Activated CD4-positive, alpha-beta T cell treated with anti-CD3 and anti-CD28 coated beads for 36 hours (primary cell): ENCODE results near the gene NIPBL. TPM values are rescaled to one million over a fixed set of nuclear protein-coding genes. Genes with fewer than 3 reads are reported as not detected.

Experiments
- ATAC-seq: fragments of 200-7000 bp; cut with Tn5 transposase; one replicate; pipeline ENCODE4 v1.10.0; 2021; ENCODE audit warnings: mild to moderate bottlenecking, moderate library complexity
- CTCF ChIA-PET: fragments of 350-600 bp; sonication (Branson Sonifier 250); formaldehyde crosslinking; loops from one replicate; lab custom pipeline; 2021; ENCODE audit warnings: antibody characterized with exemption; lab: Charles Lee
- POLR2A ChIA-PET: fragments of 350-600 bp; sonication (Branson Sonifier 250); formaldehyde crosslinking; loops from one replicate; lab custom pipeline; 2021; ENCODE audit warnings: antibody characterized with exemption, inconsistent platforms; lab: Charles Lee
- DNase-seq: peaks from one replicate; pipeline ENCODE4 v3.0.0-alpha.2; 2020
- H3K27ac Mint-ChIP-seq: one replicate; pipeline ENCODE4 v1.8.0; 2021; ENCODE audit warnings: mixed read lengths
- H3K27me3 Mint-ChIP-seq: one replicate; pipeline ENCODE4 v1.8.0; 2021; ENCODE audit warnings: mixed read lengths
- H3K36me3 Mint-ChIP-seq: one replicate; pipeline ENCODE4 v1.8.0; 2021; ENCODE audit warnings: low read depth, mixed read lengths
- H3K4me1 Mint-ChIP-seq: one replicate; pipeline ENCODE4 v1.8.0; 2021; ENCODE audit warnings: mixed read lengths
- H3K4me3 Mint-ChIP-seq: one replicate; pipeline ENCODE4 v1.8.0; 2021; ENCODE audit warnings: mild to moderate bottlenecking, moderate library complexity, mixed read lengths
- H3K9me3 Mint-ChIP-seq: one replicate; pipeline ENCODE4 v1.8.0; 2021; ENCODE audit warnings: low read depth, mixed read lengths
- intact Hi-C, 2 experiments: fragments of 100-400 bp; cut with DNase I in 1 of 2; cut with micrococcal nuclease in 1 of 2; formaldehyde crosslinking; loops; one replicate each; pipeline versions ENCODE4 v1.14.2 to v1.15.1; 2022 to 2024; cut with DNase I, micrococcal nuclease
- total RNA-seq, 2 experiments: library from RNA; stranded (reverse); gene quantifications; one replicate each; pipeline ENCODE4 v1.2.3, GENCODE V29; 2021

The NIPBL gene
- total RNA-seq, 2 experiments from 2014 or later = 42.7 to 50.9 TPM

DNA sequence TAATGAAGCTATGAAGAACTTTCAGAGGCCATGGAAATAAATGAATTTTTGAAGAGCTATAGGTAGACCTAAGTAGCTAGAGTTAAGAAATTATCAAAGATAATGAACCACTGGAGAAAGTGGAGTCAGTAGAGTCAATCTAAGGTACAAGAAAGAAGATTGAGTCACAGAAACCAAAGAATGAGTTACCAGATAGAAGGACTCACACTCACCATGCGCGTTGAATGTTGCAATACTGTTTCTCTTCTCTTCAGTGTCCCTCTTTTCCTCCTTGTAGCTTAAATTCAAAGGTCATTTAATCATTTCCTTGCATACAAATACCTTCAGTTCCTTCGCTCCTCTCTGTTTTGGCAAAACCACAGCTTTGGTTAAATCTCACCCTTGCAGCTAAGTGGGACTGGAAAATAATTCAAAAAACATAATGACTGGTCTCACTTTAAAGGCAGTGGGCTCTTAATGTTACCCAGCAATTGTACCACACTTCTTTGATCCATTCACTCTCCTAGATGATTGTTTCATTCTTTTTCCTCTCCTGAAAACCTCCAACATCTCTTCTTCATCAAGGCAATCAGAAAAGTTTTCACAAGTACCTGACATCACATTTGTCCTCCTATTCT lies 58.3 kb downstream of the NIPBL start:
- Mint-ChIP-seq H3K4me1 (peaks cover 65% of the 10 kb centered on the region), H3K27me3 (no peaks in the 10 kb centered on the region), H3K27ac (peak overlapping the region; percentile 48), H3K9me3 (no peaks in the 10 kb centered on the region), H3K36me3 (peaks cover 6% of the 10 kb centered on the region), H3K4me3 (no peak overlapping the region)
- ATAC-seq (peak; percentile 95), DNase-seq (peak; percentile 27)
- ChIA-PET CTCF (interaction anchor here (0.5 to 1.0 kb wide), 5 partner anchors 10 to 830 kb away, joined by 3 read pairs; no protein-coding TSS in a partner anchor), POLR2A (no interaction called here)
- intact Hi-C loops = loop anchor here in 1 of 2 experiments (2.0 kb wide), 1 partner anchor 46 kb away; no protein-coding TSS in a partner anchor

GRCh38 chr5:36935805-36936204 lies 59.2 kb downstream of the NIPBL start:
- ChIA-PET CTCF (no interaction called here), POLR2A (no interaction called here)
- Mint-ChIP-seq H3K4me1 (peaks cover 64% of the 10 kb centered on the region), H3K9me3 (no peaks in the 10 kb centered on the region), H3K36me3 (peaks cover 6% of the 10 kb centered on the region), H3K27me3 (no peaks in the 10 kb centered on the region), H3K27ac (no peak overlapping the region), H3K4me3 (no peak overlapping the region)
- no peak for ATAC-seq
- intact Hi-C loops = loop anchor here in 1 of 2 experiments (2.0 kb wide), 1 partner anchor 47 kb away; no protein-coding TSS in a partner anchor
- DNase-seq = no peak

DNA sequence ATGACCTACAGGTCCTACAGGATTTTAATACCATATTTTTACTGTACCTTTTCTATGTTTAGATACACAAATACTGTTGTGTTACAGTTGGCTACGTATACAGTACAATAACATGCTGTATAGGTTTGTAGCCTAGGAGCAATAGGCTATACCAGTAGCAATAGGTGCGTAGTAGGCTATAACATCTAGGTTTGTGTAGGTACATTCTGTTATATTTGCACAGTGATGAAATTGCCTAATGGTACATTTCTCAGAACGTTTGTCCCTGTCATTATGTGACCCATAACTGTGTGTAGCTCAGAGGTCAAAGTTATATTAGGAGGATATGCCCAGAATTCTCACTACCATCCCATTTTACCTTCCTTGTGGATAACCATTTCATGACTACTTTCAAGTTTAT lies 59.7 kb downstream of the NIPBL start:
- intact Hi-C loops = no loop called here
- ChIA-PET CTCF (no interaction called here), POLR2A (no interaction called here)
- H3K36me3 Mint-ChIP-seq = peaks cover 6% of the 10 kb centered on the region
- H3K27ac Mint-ChIP-seq = no peak overlapping the region
- no peak for ATAC-seq
- H3K4me3 Mint-ChIP-seq = no peak overlapping the region
- no peaks in the 10 kb centered on the region for H3K27me3 Mint-ChIP-seq
- no peaks in the 10 kb centered on the region for H3K9me3 Mint-ChIP-seq
- H3K4me1 Mint-ChIP-seq = peaks cover 66% of the 10 kb centered on the region
- DNase-seq = no peak

- Mint-ChIP-seq H3K36me3 (peaks cover 6% of the 10 kb centered on the region), H3K27ac (no peak overlapping the region), H3K9me3 (no peaks in the 10 kb centered on the region), H3K4me3 (no peak overlapping the region), H3K27me3 (no peaks in the 10 kb centered on the region), H3K4me1 (peaks cover 53% of the 10 kb centered on the region)
- DNase-seq (no peak), ATAC-seq (no peak)
- intact Hi-C loops = no loop called here
- CTCF ChIA-PET = interaction anchor here (0.6 to 1.0 kb wide), 2 partner anchors 9 kb away, joined by 3 to 4 read pairs; no protein-coding TSS in a partner anchor
- POLR2A ChIA-PET = no interaction called here
Observed at GRCh38 chr5:36938129-36938528, 61.6 kb downstream of the NIPBL start.

- no peaks in the 10 kb centered on the region for H3K27me3 Mint-ChIP-seq
- CTCF ChIA-PET = interaction anchor here (0.6 to 1.4 kb wide), 4 partner anchors 19 to 61 kb away, joined by 3 read pairs; no protein-coding TSS in a partner anchor
- intact Hi-C loops = loop anchor here in 1 of 2 experiments (5.0 kb wide), 1 partner anchor 203 kb away; no protein-coding TSS in a partner anchor
- H3K27ac Mint-ChIP-seq = no peak overlapping the region
- H3K4me3 Mint-ChIP-seq = no peak overlapping the region
- H3K9me3 Mint-ChIP-seq = no peaks in the 10 kb centered on the region
- H3K36me3 Mint-ChIP-seq = peaks cover 5% of the 10 kb centered on the region
- POLR2A ChIA-PET = no interaction called here
- ATAC-seq (no peak), DNase-seq (no peak)
- peaks cover 54% of the 10 kb centered on the region for H3K4me1 Mint-ChIP-seq
Observed at GRCh38 chr5:36939969-36940858, 63.6 kb downstream of the NIPBL start.

- Mint-ChIP-seq H3K27ac (no peak overlapping the region), H3K9me3 (no peaks in the 10 kb centered on the region), H3K4me1 (peaks cover 54% of the 10 kb centered on the region), H3K27me3 (no peaks in the 10 kb centered on the region), H3K36me3 (peaks cover 4% of the 10 kb centered on the region), H3K4me3 (no peak overlapping the region)
- intact Hi-C loops = loop anchor here in 1 of 2 experiments (5.0 kb wide), 1 partner anchor 206 kb away; no protein-coding TSS in a partner anchor
- CTCF ChIA-PET = no interaction called here
- no peak for ATAC-seq
- no peak for DNase-seq
- POLR2A ChIA-PET = no interaction called here
Observed at GRCh38 chr5:36943584-36943983, 67.0 kb downstream of the NIPBL start.

DNA sequence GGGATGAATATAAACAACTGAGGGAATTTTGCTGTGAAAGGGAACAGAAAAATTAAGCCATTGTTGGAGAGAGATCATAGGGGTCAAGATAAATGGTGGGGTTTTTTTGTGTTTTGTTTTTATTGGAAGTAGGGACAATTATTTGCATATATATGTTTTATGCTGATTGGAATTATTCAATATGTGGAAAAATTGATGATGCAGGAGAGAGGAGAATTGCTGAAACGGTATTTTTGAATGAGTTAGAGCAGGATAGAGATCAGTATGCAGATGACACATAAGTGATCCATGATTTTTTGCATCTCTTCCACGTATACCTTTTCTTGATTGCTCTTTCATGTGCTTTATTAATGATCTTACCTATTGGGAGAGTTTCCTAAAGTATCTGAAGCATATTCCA lies 67.5 kb downstream of the NIPBL start:
- Mint-ChIP-seq H3K9me3 (no peaks in the 10 kb centered on the region), H3K4me1 (peaks cover 52% of the 10 kb centered on the region), H3K4me3 (no peak overlapping the region), H3K27ac (no peak overlapping the region), H3K36me3 (peaks cover 1% of the 10 kb centered on the region), H3K27me3 (no peaks in the 10 kb centered on the region)
- CTCF ChIA-PET = interaction anchor here (0.6 to 1.9 kb wide), 5 partner anchors 9 to 62 kb away, joined by 3 to 14 read pairs (median 3); no protein-coding TSS in a partner anchor
- POLR2A ChIA-PET = no interaction called here
- intact Hi-C loops = loop anchor here (1.0 to 5.0 kb wide), 4 partner anchors 67 to 207 kb away; partner anchors contain the start of gene NIPBL (in 1 of the 2)
- DNase-seq (no peak), ATAC-seq (no peak)

DNA sequence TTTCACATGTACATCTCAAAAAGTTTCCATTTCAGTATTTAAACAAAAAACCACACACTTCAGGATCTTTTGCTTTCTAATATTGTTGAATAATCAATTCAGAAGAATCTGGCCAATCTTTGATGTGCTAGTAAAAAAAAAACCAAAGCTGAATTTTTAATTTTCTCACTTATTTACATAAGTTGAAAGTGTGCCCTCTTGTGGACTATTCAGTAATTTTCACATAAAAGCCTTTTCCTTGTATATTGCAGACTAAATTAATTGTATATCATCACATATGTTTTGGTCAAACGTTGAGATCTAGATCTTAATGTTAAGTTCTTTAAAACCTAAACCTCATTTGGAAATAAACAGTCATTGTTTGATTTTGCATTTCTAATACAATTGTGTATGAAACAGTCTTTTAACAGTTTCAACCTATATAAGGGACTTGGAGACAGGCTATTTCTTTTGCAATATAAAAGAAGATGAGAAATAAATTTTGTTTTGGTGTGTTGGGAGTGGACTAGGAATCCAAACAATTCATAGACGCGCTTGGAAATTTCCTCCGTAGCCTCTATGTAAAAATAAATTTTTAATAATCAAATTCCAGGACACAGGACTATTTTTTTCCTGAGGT lies 68.1 kb downstream of the NIPBL start:
- H3K4me1 Mint-ChIP-seq = peaks cover 49% of the 10 kb centered on the region
- H3K27ac Mint-ChIP-seq = no peak overlapping the region
- H3K36me3 Mint-ChIP-seq = no peaks in the 10 kb centered on the region
- no peaks in the 10 kb centered on the region for H3K9me3 Mint-ChIP-seq
- no peaks in the 10 kb centered on the region for H3K27me3 Mint-ChIP-seq
- ATAC-seq = no peak
- POLR2A ChIA-PET = no interaction called here
- intact Hi-C loops = loop anchor here (1.0 to 5.0 kb wide), 4 partner anchors 67 to 207 kb away; partner anchors contain the start of gene NIPBL (in 1 of the 2)
- DNase-seq = no peak
- H3K4me3 Mint-ChIP-seq = no peak overlapping the region
- CTCF ChIA-PET = interaction anchor here (0.6 to 1.9 kb wide), 10 partner anchors 10 to 109 kb away, joined by 3 to 14 read pairs (median 3); no protein-coding TSS in a partner anchor

DNA sequence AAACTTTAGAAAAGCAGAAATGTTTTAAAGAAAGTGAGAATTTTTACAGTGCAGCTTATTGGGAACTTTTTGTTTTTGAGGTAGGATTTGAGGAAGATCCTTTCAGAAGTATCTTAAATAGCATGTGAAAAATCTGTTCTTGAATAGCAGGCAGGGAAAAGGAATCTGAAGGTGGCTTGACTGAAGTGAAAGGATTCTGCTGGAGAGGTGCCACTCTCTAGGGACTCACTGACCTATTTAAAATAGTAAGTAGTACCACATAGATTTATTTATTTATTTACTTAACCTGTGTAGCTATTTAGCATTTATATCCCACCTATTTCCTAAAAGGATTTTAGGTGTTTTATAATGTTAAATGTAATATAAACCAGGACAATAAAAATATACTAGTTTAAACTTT lies 69.1 kb downstream of the NIPBL start:
- no peaks in the 10 kb centered on the region for H3K27me3 Mint-ChIP-seq
- ATAC-seq (no peak), DNase-seq (no peak)
- ChIA-PET CTCF (interaction anchor here (0.7 to 2.2 kb wide), 16 partner anchors 9 to 225 kb away, joined by 3 to 14 read pairs (median 3); no protein-coding TSS in a partner anchor), POLR2A (no interaction called here)
- no peaks in the 10 kb centered on the region for H3K9me3 Mint-ChIP-seq
- peaks cover 50% of the 10 kb centered on the region for H3K4me1 Mint-ChIP-seq
- no peak overlapping the region for H3K4me3 Mint-ChIP-seq
- no peak overlapping the region for H3K27ac Mint-ChIP-seq
- H3K36me3 Mint-ChIP-seq = no peaks in the 10 kb centered on the region
- intact Hi-C loops = loop anchor here in 1 of 2 experiments (2.0 kb wide), 2 partner anchors 69 to 207 kb away; partner anchors contain the start of gene NIPBL

DNA sequence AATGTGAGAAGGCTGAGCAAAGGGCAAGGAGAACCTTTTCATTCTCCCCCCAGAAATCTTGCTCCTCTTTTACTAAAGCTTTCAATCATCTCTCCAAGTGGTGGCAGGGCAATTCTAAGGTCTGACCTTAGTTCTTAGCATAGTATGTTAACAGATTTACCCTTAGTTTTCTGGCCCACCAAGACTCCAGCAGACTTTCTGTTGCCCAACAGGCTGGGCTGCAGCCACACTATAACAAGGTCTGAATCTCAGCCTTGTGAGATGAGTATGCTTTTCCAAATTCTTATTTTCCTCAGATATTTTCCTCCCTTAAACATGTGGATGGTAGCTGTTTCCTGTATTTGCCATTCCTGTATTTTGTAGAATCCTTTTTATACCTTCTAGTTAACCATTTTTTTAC lies 69.5 kb downstream of the NIPBL start:
- Mint-ChIP-seq H3K4me1 (peaks cover 53% of the 10 kb centered on the region), H3K36me3 (no peaks in the 10 kb centered on the region), H3K9me3 (no peaks in the 10 kb centered on the region), H3K27me3 (no peaks in the 10 kb centered on the region), H3K27ac (no peak overlapping the region), H3K4me3 (no peak overlapping the region)
- intact Hi-C loops = no loop called here
- DNase-seq = no peak
- POLR2A ChIA-PET = no interaction called here
- CTCF ChIA-PET = interaction anchor here (0.9 to 2.2 kb wide), 12 partner anchors 8 to 226 kb away, joined by 3 to 14 read pairs (median 5); no protein-coding TSS in a partner anchor
- no peak for ATAC-seq

DNA sequence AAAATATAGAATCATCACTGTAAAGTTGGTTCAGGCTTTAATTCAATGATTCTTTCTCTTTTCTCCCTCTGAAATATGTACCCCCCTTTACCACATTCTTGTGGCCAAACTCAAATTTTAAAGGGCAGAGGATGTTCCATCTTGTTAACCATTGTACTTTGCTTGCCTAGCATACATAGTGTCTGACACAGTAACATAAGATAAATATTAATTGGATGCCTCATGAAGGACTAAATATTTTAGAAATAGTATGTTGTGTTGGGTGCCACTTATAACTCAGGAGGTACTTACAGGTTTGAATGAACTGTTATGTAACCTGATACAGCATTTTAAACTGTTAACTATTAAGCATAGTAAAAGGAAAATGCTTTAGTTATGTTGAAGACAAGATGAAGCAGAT lies 71.5 kb downstream of the NIPBL start:
- H3K9me3 Mint-ChIP-seq = no peaks in the 10 kb centered on the region
- no peaks in the 10 kb centered on the region for H3K27me3 Mint-ChIP-seq
- H3K4me3 Mint-ChIP-seq = no peak overlapping the region
- intact Hi-C loops = no loop called here
- peaks cover 61% of the 10 kb centered on the region for H3K4me1 Mint-ChIP-seq
- ChIA-PET POLR2A (no interaction called here), CTCF (interaction anchor here (0.8 to 2.2 kb wide), 5 partner anchors 9 to 218 kb away, joined by 3 to 8 read pairs (median 3); no protein-coding TSS in a partner anchor)
- no peaks in the 10 kb centered on the region for H3K36me3 Mint-ChIP-seq
- ATAC-seq = no peak
- DNase-seq = no peak
- no peak overlapping the region for H3K27ac Mint-ChIP-seq
